ENCODE results near the gene GNB2. TPM values are rescaled to one million over a fixed set of nuclear protein-coding genes. Genes with fewer than 3 reads are reported as not detected.

The GNB2 gene
- total and polyA plus RNA-seq, 2 of the 13 experiments (the other 11 are each of a cell fraction or from before 2014, with no cell fraction given) = 48.3 to 67.1 TPM

DNA sequence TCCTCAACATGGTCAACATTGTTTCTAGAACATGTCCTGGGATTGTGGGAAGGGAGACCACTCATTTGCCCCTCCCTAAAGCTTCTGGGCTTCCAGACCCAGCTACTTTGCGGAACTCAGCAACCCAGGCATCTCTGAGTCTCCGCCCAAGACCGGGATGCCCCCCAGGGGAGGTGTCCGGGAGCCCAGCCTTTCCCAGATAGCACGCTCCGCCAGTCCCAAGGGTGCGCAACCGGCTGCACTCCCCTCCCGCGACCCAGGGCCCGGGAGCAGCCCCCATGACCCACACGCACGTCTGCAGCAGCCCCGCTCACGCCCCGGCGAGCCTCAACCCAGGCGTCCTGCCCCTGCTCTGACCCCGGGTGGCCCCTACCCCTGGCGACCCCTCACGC lies 46.7 kb downstream of the GNB2 start, which contains the start of gene EPO (continued):
- TF ChIP-seq TCF12 (IDR thresholded peaks at IDR 0.05) (no peak), TCF12 (CRISPR knock-in tag; IDR thresholded peaks at IDR 0.05) (no peak), HNRNPL (IDR thresholded peaks at IDR 0.05; ENCODE audit: low read depth, low read length) (no peak), ZNF883 (CRISPR knock-in tag; IDR thresholded peaks at IDR 0.05; ENCODE audit: not compliant biosample characterization) (no peak), SIN3B (IDR thresholded peaks at IDR 0.05; ENCODE audit: low read length) (no peak), SNRNP70 (IDR thresholded peaks at IDR 0.05; ENCODE audit: low read depth, low read length) (no peak), NBN (conservative IDR thresholded peaks at IDR 0.05) (no peak), ZFP37 (CRISPR knock-in tag; IDR thresholded peaks at IDR 0.05; ENCODE audit: borderline replicate concordance) (no peak), ZBTB20 (CRISPR knock-in tag; IDR thresholded peaks at IDR 0.05; ENCODE audit: borderline replicate concordance, low read depth) (no peak), ZNF841 (CRISPR knock-in tag; IDR thresholded peaks at IDR 0.05; ENCODE audit: borderline replicate concordance) (no peak), REXO4 (CRISPR knock-in tag; IDR thresholded peaks at IDR 0.05; ENCODE audit: borderline replicate concordance) (no peak), SALL1 (CRISPR knock-in tag; IDR thresholded peaks at IDR 0.05) (no peak), NCOA1 (CRISPR knock-in tag; IDR thresholded peaks at IDR 0.05) (peak; percentile 52; the same call in 1 of the 2 replicates), ZNF660 (CRISPR knock-in tag; IDR thresholded peaks at IDR 0.05; ENCODE audit: borderline replicate concordance, low read depth) (no peak), ZNF777 (CRISPR knock-in tag; IDR thresholded peaks at IDR 0.05) (no peak), SRSF9 (IDR thresholded peaks at IDR 0.05; ENCODE audit: borderline replicate concordance, insufficient read depth, low read depth, low read length, poor library complexity, severe bottlenecking) (no peak), ZNF337 (CRISPR knock-in tag; IDR thresholded peaks at IDR 0.05; ENCODE audit: borderline replicate concordance, low read depth) (no peak), HDAC6 (IDR thresholded peaks at IDR 0.05; ENCODE audit: low read depth, low read length) (no peak), SMAD1 (CRISPR knock-in tag; IDR thresholded peaks at IDR 0.05; ENCODE audit: borderline replicate concordance, low read depth) (no peak)
- TF ChIP-seq, protein P1, sequence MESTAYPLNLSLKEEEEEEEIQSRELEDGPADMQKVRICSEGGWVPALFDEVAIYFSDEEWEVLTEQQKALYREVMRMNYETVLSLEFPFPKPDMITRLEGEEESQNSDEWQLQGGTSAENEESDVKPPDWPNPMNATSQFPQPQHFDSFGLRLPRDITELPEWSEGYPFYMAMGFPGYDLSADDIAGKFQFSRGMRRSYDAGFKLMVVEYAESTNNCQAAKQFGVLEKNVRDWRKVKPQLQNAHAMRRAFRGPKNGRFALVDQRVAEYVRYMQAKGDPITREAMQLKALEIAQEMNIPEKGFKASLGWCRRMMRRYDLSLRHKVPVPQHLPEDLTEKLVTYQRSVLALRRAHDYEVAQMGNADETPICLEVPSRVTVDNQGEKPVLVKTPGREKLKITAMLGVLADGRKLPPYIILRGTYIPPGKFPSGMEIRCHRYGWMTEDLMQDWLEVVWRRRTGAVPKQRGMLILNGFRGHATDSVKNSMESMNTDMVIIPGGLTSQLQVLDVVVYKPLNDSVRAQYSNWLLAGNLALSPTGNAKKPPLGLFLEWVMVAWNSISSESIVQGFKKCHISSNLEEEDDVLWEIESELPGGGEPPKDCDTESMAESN (CRISPR knock-in tag; conservative IDR thresholded peaks at IDR 0.05) = no peak
